PC-3 (cell line): ENCODE data around the gene ENPP7.

ENCODE experiments used
- CTCF ChIP-seq: fragments of 300-600 bp; sonication (generic); conservative IDR thresholded peaks from 2 replicates; pipeline ENCODE4 v1.5.1; 2017; ENCODE audit warnings: antibody characterized with exemption, low read depth, mild to moderate bottlenecking, low read length
- EZH2 ChIP-seq: fragments of 300-600 bp; sonication (generic); IDR thresholded peaks from one replicate; pipeline ENCODE4 v1.6.1; 2017; ENCODE audit warnings: antibody characterized with exemption, mild to moderate bottlenecking, low read length; ENCODE audit not compliant: unreplicated experiment

DNA sequence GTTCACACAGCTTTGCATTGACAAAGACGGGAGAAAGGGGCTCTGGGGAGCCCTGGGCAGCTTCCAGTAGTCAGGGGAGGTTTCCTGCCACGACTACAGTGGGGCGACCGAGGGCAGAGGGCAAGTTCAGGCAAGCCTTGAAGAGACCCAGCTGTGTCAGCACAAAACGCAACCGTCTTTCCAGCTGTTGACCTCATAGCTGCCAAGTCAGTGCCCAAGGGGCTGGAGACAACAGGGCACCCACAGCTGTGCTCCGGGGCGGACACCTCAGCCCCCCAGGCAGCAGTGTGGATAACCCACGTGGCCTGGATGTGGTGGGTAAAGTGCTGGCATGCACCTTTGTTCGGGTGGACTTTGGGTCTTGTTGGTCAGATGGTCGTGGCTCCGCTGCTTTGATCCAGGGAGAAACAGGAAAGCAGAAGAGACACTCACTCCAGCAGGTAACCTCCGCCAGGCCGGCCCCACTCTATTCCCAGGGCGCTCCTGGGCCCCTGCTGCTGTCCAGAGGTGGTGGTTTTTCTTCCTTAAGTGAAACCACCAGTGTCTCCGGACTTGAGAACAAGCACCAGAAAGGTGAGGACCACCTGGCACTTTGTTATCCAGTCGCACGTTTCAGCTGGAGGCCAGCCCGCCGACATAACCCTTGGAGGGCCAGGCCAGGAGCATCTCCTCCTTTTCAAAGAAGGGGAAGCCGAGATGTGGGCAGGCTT, 29.6 kb downstream of the ENPP7 start:
- no peak for TF ChIP-seq EZH2
- no peak for TF ChIP-seq CTCF
